Activated CD8-positive, alpha-beta T cell treated with anti-CD3 and anti-CD28 coated beads for 36 hours (primary cell): ENCODE measurements around the gene STOM. TPM values are rescaled to one million over a fixed set of nuclear protein-coding genes. Genes with fewer than 3 reads are reported as not detected.

Source experiments
- ATAC-seq: fragments of 200-7000 bp; cut with Tn5 transposase; one replicate; pipeline ENCODE4 v1.10.0; 2021; ENCODE audit warnings: mild to moderate bottlenecking, moderate library complexity
- CTCF ChIA-PET: fragments of 350-600 bp; sonication (Branson Sonifier 250); formaldehyde crosslinking; loops from one replicate; lab custom pipeline; 2021; ENCODE audit warnings: antibody characterized with exemption; lab: Charles Lee
- POLR2A ChIA-PET: fragments of 350-600 bp; sonication (Branson Sonifier 250); formaldehyde crosslinking; loops from one replicate; lab custom pipeline; 2021; ENCODE audit warnings: antibody characterized with exemption; lab: Charles Lee
- DNase-seq: peaks from one replicate; pipeline ENCODE4 v3.0.0-alpha.2; 2020
- H3K27ac Mint-ChIP-seq: one replicate; pipeline ENCODE4 v1.8.0; 2021; ENCODE audit warnings: mild to moderate bottlenecking, mixed read lengths
- H3K27me3 Mint-ChIP-seq: one replicate; pipeline ENCODE4 v1.8.0; 2021; ENCODE audit warnings: mixed read lengths
- H3K36me3 Mint-ChIP-seq: one replicate; pipeline ENCODE4 v1.8.0; 2021; ENCODE audit warnings: low read depth, mixed read lengths
- H3K4me1 Mint-ChIP-seq: one replicate; pipeline ENCODE4 v1.8.0; 2021; ENCODE audit warnings: low read depth, mixed read lengths
- H3K4me3 Mint-ChIP-seq: one replicate; pipeline ENCODE4 v1.8.0; 2021; ENCODE audit warnings: mild to moderate bottlenecking, moderate library complexity, mixed read lengths
- H3K9me3 Mint-ChIP-seq: one replicate; pipeline ENCODE4 v1.8.0; 2021; ENCODE audit warnings: mixed read lengths
- intact Hi-C: fragments of 100-400 bp; cut with micrococcal nuclease; formaldehyde crosslinking; loops from one replicate; pipeline ENCODE4 v1.10.0; 2022
- total RNA-seq, 2 experiments: library from RNA; stranded (reverse); gene quantifications; one replicate each; pipeline ENCODE4 v1.2.3, GENCODE V29; 2021
- TF ChIP-seq, protein P1 (sequence below): fragments of 200-600 bp; IDR thresholded peaks from one replicate; pipeline ENCODE4 v1.8.0; 2022; ENCODE audit warnings: antibody characterized with exemption, mild to moderate bottlenecking

STOM gene
- total RNA-seq, 2 experiments from 2014 or later, result 31.7 to 32.5 TPM

DNA sequence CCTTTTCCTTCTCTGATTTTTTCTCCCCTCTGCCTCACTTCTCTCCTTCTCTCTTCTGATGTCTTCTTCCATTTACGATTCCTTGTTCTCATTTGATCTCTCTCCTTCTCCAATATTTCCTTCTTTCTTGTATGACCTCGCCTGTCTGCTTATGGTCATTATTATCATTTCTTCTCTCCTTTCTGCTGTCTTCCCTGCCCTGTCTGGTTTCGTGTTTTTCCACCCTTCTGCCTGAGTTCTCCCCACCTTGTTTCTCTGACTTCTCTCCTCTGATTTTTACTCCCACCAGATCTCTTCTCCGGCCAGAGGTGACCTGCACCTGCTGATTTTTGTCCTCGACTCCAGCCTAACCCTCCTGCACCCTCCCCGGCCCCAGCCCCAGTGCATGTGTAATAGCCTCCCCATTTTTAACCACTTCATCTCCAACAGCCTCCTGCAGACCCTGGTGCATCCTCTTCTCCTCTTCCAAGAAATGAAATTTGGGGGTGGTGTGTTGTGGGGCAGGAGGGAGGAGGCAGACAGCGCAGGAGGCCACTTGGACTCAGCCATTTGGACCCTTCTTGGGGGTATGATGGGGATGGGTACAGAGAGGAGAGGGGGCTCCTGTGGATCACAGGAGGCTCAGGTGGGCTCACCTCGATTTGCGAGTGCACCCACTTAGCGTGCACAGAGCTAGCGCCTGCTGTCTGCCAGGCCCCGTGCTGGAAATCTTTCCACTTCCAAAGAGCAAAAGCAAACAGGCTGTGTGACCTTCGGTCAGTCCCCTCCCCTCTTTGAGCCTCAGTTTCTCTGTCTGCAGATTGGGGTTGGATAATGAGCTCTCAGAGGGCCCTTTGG is 69.5 kb downstream of the STOM start:
- Mint-ChIP-seq H3K4me1 (peaks cover 16% of the 10 kb centered on the region), H3K4me3 (peak overlapping the region; percentile 66), H3K27ac (no peak overlapping the region), H3K36me3 (no peaks in the 10 kb centered on the region), H3K9me3 (no peaks in the 10 kb centered on the region), H3K27me3 (peaks cover 16% of the 10 kb centered on the region)
- DNase-seq (no peak), ATAC-seq (no peak)
- ChIA-PET POLR2A (interaction anchor here (1.2 kb wide), 1 partner anchor 87 kb away, joined by 5 read pairs; no protein-coding TSS in a partner anchor), CTCF (interaction anchor here (1.5 to 1.8 kb wide), 2 partner anchors 15 to 78 kb away, joined by 3 to 5 read pairs; no protein-coding TSS in a partner anchor)
- TF ChIP-seq, protein P1, sequence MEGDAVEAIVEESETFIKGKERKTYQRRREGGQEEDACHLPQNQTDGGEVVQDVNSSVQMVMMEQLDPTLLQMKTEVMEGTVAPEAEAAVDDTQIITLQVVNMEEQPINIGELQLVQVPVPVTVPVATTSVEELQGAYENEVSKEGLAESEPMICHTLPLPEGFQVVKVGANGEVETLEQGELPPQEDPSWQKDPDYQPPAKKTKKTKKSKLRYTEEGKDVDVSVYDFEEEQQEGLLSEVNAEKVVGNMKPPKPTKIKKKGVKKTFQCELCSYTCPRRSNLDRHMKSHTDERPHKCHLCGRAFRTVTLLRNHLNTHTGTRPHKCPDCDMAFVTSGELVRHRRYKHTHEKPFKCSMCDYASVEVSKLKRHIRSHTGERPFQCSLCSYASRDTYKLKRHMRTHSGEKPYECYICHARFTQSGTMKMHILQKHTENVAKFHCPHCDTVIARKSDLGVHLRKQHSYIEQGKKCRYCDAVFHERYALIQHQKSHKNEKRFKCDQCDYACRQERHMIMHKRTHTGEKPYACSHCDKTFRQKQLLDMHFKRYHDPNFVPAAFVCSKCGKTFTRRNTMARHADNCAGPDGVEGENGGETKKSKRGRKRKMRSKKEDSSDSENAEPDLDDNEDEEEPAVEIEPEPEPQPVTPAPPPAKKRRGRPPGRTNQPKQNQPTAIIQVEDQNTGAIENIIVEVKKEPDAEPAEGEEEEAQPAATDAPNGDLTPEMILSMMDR, result no peak
- intact Hi-C loops, result no loop called here

DNA sequence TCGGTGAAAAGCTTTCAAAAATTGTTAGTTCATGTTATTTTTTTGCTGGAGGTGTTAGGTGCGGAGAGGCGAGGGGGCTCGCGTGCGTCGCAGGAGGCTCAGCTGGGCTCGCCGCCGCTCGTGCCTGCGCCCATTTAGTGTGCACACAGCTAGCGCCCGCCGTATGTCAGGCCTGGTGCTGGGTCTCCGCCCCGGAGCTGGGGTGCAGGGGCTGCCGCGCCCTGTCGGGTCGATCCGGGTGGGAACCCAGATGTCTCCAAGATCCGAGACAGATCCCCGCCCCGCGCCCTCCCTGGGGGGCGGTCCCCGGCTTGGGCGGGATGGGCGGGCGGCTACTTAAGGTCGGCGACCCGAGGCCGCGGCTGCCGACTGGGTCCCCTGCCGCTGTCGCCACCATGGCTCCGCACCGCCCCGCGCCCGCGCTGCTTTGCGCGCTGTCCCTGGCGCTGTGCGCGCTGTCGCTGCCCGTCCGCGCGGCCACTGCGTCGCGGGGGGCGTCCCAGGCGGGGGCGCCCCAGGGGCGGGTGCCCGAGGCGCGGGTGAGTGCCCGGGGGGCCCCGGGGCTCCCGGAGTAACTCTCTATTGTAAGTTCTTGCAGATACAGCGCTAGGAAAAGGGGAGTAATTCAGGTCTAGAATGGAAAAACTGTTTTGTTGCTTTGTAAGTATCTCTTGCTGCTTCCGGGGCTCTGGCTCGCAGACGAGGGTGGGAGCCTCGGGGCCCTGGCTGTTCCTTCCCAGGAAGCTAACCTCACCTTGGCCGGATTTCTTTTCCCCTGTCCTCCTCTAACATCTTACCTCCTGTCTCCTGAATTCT is 70.4 kb downstream of the STOM start:
- DNase-seq (peak; percentile 42), ATAC-seq (peak; percentile 83)
- ChIA-PET CTCF (interaction anchor here (1.0 to 2.3 kb wide), 5 partner anchors 11 to 86 kb away, joined by 3 to 10 read pairs (median 4); no protein-coding TSS in a partner anchor), POLR2A (interaction anchor here (0.6 to 0.8 kb wide), 3 partner anchors 10 to 42 kb away, joined by 3 read pairs; no protein-coding TSS in a partner anchor)
- H3K36me3 Mint-ChIP-seq, result no peaks in the 10 kb centered on the region
- H3K4me1 Mint-ChIP-seq, result peaks cover 16% of the 10 kb centered on the region
- H3K9me3 Mint-ChIP-seq, result no peaks in the 10 kb centered on the region
- peaks cover 16% of the 10 kb centered on the region for H3K27me3 Mint-ChIP-seq
- peak overlapping the region; percentile 66 for H3K4me3 Mint-ChIP-seq
- H3K27ac Mint-ChIP-seq, result no peak overlapping the region
- TF ChIP-seq, protein P1, result no peak
- intact Hi-C loops, result no loop called here

DNA sequence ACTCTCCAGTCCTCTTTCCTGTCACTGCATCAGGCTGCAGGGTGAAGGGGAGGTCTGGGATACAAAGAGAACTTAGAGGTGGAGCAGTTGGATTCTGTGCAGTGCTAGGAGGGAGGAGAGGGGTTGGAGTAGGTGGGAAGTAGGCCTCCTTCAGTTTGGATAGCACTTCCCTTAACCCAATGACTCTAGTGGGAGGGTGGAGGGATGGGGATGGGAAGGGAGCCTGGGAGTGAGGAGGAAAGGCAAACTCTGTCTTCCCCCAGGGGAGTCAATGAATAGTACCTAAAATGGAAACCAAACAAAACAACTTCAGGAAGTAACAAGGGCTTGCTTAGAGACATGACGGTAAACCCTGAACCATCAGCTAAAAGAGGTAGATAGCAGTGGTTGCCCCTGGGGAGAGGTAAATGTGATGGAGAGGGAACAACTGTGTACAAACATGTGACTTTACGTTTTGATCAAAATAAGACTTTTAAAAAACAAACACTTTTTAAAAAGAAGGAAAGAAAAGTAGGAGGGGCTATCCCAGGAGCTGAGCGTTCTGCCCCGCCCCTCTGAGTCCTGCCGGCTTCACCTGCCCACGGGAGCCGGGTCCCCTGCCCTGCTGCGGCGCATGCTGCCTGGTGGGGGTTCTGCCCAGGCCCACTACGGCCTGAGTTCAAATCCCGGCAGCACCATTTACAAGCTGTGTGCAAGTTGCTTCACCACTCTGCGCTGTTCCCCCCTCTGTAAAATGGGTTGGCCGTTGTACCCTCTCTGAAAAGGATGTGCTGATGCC is 71.2 kb downstream of the STOM start:
- TF ChIP-seq, protein P1, result no peak
- ATAC-seq (no peak), DNase-seq (no peak)
- Mint-ChIP-seq H3K4me1 (peaks cover 16% of the 10 kb centered on the region), H3K4me3 (peak overlapping the region; percentile 61), H3K36me3 (no peaks in the 10 kb centered on the region), H3K9me3 (no peaks in the 10 kb centered on the region), H3K27me3 (peaks cover 16% of the 10 kb centered on the region), H3K27ac (no peak overlapping the region)
- POLR2A ChIA-PET, result interaction anchor here (0.6 to 0.8 kb wide), 3 partner anchors 11 to 42 kb away, joined by 3 read pairs; no protein-coding TSS in a partner anchor
- intact Hi-C loops, result no loop called here
- CTCF ChIA-PET, result interaction anchor here (0.7 to 2.3 kb wide), 7 partner anchors 10 to 111 kb away, joined by 3 to 10 read pairs (median 4); no protein-coding TSS in a partner anchor

DNA sequence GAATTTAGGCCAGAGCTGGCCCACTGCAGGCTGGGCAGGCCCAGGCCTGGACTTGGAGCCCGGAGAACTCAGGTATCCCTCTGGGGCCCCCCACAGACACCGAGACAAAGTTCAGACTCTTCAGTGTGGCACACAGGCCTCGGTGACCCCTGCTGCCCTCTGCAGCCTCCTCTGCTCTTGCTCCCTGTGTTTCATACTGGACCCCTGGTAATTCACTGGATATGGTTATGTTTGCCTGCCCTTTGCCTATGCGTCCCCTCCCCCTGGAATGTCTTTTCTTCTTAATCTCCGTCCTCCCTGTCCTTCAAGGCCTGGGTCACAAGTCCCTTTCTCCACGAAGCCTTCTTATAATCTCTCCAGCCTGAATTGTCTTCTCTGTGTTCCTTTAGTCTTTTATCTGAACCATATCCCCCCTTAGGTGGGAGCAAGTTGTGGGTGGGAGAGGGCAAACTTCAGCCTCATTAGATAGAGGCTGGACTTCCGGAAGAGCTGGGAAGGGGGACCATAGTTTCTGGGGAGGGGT is 72.0 kb downstream of the STOM start:
- ATAC-seq (no peak), DNase-seq (no peak)
- Mint-ChIP-seq H3K27ac (no peak overlapping the region), H3K4me1 (peaks cover 16% of the 10 kb centered on the region), H3K27me3 (peaks cover 16% of the 10 kb centered on the region), H3K4me3 (no peak overlapping the region), H3K9me3 (no peaks in the 10 kb centered on the region), H3K36me3 (no peaks in the 10 kb centered on the region)
- ChIA-PET POLR2A (no interaction called here), CTCF (interaction anchor here (0.7 to 2.3 kb wide), 2 partner anchors 84 to 112 kb away, joined by 3 to 10 read pairs; no protein-coding TSS in a partner anchor)
- TF ChIP-seq, protein P1, result no peak
- intact Hi-C loops, result no loop called here
